Esophagus squamous epithelium (tissue), 4 donors: ENCODE results near the gene COL18A1.

Experiments
- POLR2A ChIP-seq, 4 donors: fragments of 450-650 bp; IDR thresholded peaks; one replicate each; pipeline ENCODE4 v1.6.1; 2017; ENCODE audit warnings: antibody characterized with exemption in 4 of 4, mild to moderate bottlenecking in 4 of 4, moderate library complexity in 3 of 4
- TF ChIP-seq, protein P1 (sequence below), 6 experiments: fragments of 450-650 bp in 4 of 6; fragments of 200-600 bp in 2 of 6; sonication (generic) in 2 of 6; IDR thresholded peaks; one replicate each; pipeline ENCODE4 v1.5.1; 2016 to 2019; ENCODE audit warnings: antibody characterized with exemption in 6 of 6, mild to moderate bottlenecking in 4 of 6, moderate library complexity in 4 of 6

DNA sequence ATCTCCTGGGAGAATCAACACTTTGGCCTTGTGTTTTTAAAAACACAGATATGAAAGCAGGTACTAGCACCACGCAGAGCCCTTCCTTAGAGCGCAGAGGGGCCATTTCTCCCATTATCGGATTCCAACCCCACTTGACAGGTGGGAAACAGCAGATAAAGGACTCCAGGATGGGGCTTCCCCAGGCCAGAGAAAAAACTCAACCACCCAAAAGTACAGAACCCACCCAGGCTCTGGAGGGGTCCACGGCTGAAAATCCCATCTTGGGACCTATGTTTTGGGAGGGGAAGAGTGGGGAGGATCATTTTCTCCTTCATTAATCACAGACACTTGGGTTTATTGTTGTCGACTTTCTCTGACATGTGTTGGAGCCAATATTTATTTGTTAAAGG is 27.1 kb upstream of the COL18A1 start:
- TF ChIP-seq, protein P1, sequence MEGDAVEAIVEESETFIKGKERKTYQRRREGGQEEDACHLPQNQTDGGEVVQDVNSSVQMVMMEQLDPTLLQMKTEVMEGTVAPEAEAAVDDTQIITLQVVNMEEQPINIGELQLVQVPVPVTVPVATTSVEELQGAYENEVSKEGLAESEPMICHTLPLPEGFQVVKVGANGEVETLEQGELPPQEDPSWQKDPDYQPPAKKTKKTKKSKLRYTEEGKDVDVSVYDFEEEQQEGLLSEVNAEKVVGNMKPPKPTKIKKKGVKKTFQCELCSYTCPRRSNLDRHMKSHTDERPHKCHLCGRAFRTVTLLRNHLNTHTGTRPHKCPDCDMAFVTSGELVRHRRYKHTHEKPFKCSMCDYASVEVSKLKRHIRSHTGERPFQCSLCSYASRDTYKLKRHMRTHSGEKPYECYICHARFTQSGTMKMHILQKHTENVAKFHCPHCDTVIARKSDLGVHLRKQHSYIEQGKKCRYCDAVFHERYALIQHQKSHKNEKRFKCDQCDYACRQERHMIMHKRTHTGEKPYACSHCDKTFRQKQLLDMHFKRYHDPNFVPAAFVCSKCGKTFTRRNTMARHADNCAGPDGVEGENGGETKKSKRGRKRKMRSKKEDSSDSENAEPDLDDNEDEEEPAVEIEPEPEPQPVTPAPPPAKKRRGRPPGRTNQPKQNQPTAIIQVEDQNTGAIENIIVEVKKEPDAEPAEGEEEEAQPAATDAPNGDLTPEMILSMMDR (IDR thresholded peaks at IDR 0.05): no peak
- TF ChIP-seq POLR2A (IDR thresholded peaks at IDR 0.05): no peak
